Measurements from ENCODE around the gene TANGO2.

- no peak for TF ChIP-seq CTCF (IDR thresholded peaks at IDR 0.05)
- no peak for TF ChIP-seq EZH2 (IDR thresholded peaks at IDR 0.05)
- TF ChIP-seq EZH2phosphoT487 (IDR thresholded peaks at IDR 0.05): no peak
Observed at GRCh38 chr22:20025401-20026203, 4.7 kb downstream of the TANGO2 start.
